Measurements from ENCODE around the gene PIK3CA. TPM values are rescaled to one million over a fixed set of nuclear protein-coding genes. Genes with fewer than 3 reads are reported as not detected.

Gene PIK3CA
- total RNA-seq, 4 donors from 2014 or later: 19.0 to 39.8 (median 22.4) TPM

GRCh38 chr3:179281825-179282224, 133.7 kb downstream of the PIK3CA start:
- intact Hi-C loops (cut with DNase I): no loop called here
- no peak for DNase-seq
- WGBS, 2 donors: 91 to 96% methylated on average over 3 of the region's 3 CpGs
- Histone ChIP-seq H3K36me3 (no peaks in the 10 kb centered on the region), H3K27ac (no peak overlapping the region), H3K4me3 (replicated peaks in 1 of 3) (no peak overlapping the region), H3K4me1 (no peaks in the 10 kb centered on the region), H3K27me3 (no peaks in the 10 kb centered on the region), H3K9me3 (no peaks in the 10 kb centered on the region)
- TF ChIP-seq POLR2A (IDR thresholded peaks at IDR 0.05) (no peak), CTCF (IDR thresholded peaks at IDR 0.05) (no peak)

- Histone ChIP-seq H3K36me3 (no peaks in the 10 kb centered on the region), H3K27ac (no peak overlapping the region), H3K4me3 (replicated peaks in 1 of 3) (no peak overlapping the region), H3K4me1 (no peaks in the 10 kb centered on the region), H3K27me3 (no peaks in the 10 kb centered on the region), H3K9me3 (no peaks in the 10 kb centered on the region)
- TF ChIP-seq CTCF (IDR thresholded peaks at IDR 0.05): no peak
- TF ChIP-seq POLR2A (IDR thresholded peaks at IDR 0.05): no peak
- DNase-seq: no peak
- WGBS, 2 donors: 85 to 90% methylated on average over 6 of the region's 6 CpGs
- intact Hi-C loops (cut with DNase I): no loop called here
Observed at GRCh38 chr3:179286331-179286730, 138.2 kb downstream of the PIK3CA start.

GRCh38 chr3:179288845-179289244, 140.7 kb downstream of the PIK3CA start:
- no peak for DNase-seq
- no peaks in the 10 kb centered on the region for H3K4me1 ChIP-seq
- no peaks in the 10 kb centered on the region for H3K36me3 ChIP-seq
- TF ChIP-seq CTCF (IDR thresholded peaks at IDR 0.05) (no peak), POLR2A (IDR thresholded peaks at IDR 0.05) (no peak)
- H3K27ac ChIP-seq: no peak overlapping the region
- H3K27me3 ChIP-seq: no peaks in the 10 kb centered on the region
- no peaks in the 10 kb centered on the region for H3K9me3 ChIP-seq
- intact Hi-C loops (cut with DNase I): no loop called here
- no peak overlapping the region for H3K4me3 ChIP-seq (replicated peaks in 1 of 3)
- WGBS, 2 donors: 83 to 87% methylated on average over 3 to 4 of the region's 4 CpGs

- DNase-seq: no peak
- WGBS, 2 donors: 51 to 64% methylated on average over 3 of the region's 3 CpGs
- Histone ChIP-seq H3K36me3 (no peaks in the 10 kb centered on the region), H3K27ac (no peak overlapping the region), H3K27me3 (no peaks in the 10 kb centered on the region), H3K9me3 (no peaks in the 10 kb centered on the region), H3K4me3 (replicated peaks in 1 of 3) (no peak overlapping the region), H3K4me1 (no peaks in the 10 kb centered on the region)
- intact Hi-C loops (cut with DNase I): no loop called here
- TF ChIP-seq POLR2A (IDR thresholded peaks at IDR 0.05) (no peak), CTCF (IDR thresholded peaks at IDR 0.05) (no peak)
Observed at GRCh38 chr3:179289295-179289694, 141.1 kb downstream of the PIK3CA start.

Small RNA genes within 50 kb of the gene (small RNA-seq; reads per million reads assigned to genes)
- gene RF00402: not detected

Other genes starting within 250 kb of the PIK3CA start
- 10 to 100 TPM; 11.6 to 15.8 (median 13.1) TPM for gene ZMAT3, start 76.5 kb upstream of the PIK3CA start, total RNA-seq
- gene KCNMB3, start 102.8 kb downstream of the PIK3CA start, total RNA-seq: 1 to 10 TPM; 4.4 to 8.1 (median 5.1) TPM
- 10 to 100 TPM; 59.0 to 97.4 (median 76.4) TPM for gene ZNF639, start 174.7 kb downstream of the PIK3CA start, total RNA-seq
- gene MFN1, start 199.4 kb downstream of the PIK3CA start, total RNA-seq: 10 to 100 TPM; 43.3 to 45.7 (median 44.6) TPM